RWPE2 (cell line): ENCODE results near the gene PXMP4.

Source experiments
- ATAC-seq: fragments of 200-7000 bp; cut with Tn5 transposase; 3 replicates; pipeline ENCODE4 v1.9.1; 2021; ENCODE audit warnings: low read depth
- DNase-seq: peaks from one replicate; pipeline ENCODE4 v3.0.0-alpha.2; 2020; ENCODE audit warnings: low spot score
- H3K27ac ChIP-seq: fragments of 450-650 bp; 2 replicates; pipeline ENCODE4 v1.5.1; 2017; ENCODE audit warnings: mild to moderate bottlenecking; ENCODE audit not compliant: poor library complexity, severe bottlenecking
- H3K27me3 ChIP-seq: fragments of 250-450 bp; sonication (Bioruptor Pico); 2 replicates; pipeline ENCODE4 v1.5.1; 2021; ENCODE audit warnings: mild to moderate bottlenecking, moderate library complexity; ENCODE audit not compliant: insufficient read depth, poor library complexity, severe bottlenecking
- H3K36me3 ChIP-seq: fragments of 250-450 bp; sonication (Bioruptor Pico); 2 replicates; pipeline ENCODE4 v1.5.1; 2020; ENCODE audit warnings: low read depth, mild to moderate bottlenecking, moderate library complexity
- H3K4me1 ChIP-seq: fragments of 250-450 bp; sonication (Bioruptor Pico); 2 replicates; pipeline ENCODE4 v1.5.1; 2021; ENCODE audit warnings: mild to moderate bottlenecking, moderate library complexity; ENCODE audit not compliant: insufficient read depth, poor library complexity, severe bottlenecking
- H3K4me3 ChIP-seq: fragments of 250-450 bp; sonication (Bioruptor Pico); 2 replicates; pipeline ENCODE4 v1.5.1; 2021; ENCODE audit warnings: mild to moderate bottlenecking, moderate library complexity; ENCODE audit not compliant: severe bottlenecking
- H3K9me3 ChIP-seq: fragments of 250-450 bp; sonication (Bioruptor Pico); 2 replicates; pipeline ENCODE4 v1.5.1; 2021; ENCODE audit warnings: mild to moderate bottlenecking, moderate library complexity; ENCODE audit not compliant: severe bottlenecking
- TF ChIP-seq, protein P1 (sequence below): fragments of 450-650 bp; IDR thresholded peaks from one replicate; pipeline ENCODE4 v1.5.1; 2017; ENCODE audit warnings: mild to moderate bottlenecking, moderate library complexity; ENCODE audit not compliant: poor library complexity, severe bottlenecking

The PXMP4 gene

DNA sequence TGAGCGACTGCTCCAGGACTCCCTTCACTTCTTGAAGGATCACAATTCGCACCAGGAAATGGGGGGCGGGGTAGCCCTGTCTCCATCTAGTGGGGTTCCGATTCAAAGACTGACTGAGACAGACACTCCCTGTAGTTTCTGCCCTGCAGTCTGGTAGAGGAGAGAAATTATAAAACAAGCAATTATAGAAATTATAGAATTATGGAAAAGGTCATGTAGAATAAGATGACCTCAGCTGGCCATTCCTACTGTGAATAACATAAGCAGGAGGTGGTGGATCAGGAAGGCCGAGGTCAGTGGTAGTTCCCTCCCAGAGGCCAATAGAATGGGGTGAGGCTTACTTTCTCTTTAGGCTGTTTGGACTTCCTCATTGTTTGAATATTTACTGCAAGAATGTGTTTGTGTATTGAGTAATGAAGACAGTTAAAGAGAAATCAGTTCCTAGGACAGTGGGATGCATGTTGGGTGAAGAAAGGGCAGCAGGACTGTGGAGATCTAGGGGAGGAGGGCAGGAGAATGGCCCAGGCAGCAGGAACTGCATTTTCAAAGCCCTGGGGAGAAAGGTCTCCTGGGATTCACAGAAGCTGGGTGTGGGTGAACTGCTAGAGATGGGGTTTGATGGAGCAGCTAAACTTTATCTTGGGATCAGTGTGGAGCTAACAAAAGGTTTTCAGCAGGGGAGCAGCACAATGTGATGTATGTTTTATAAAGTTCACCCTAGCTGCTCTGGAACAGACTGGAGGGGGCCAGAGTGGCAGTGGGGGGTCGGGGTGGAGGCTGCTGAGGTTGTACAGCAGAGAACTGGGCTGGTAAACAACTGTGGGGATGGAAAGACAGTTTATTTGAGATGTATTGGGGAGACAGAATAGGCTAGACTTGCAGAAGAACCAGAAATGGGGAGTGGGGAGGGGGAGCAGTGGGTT, 13.8 kb upstream of the PXMP4 start:
- ATAC-seq (peak; percentile 72), DNase-seq (no peak)
- H3K4me3 ChIP-seq = no peak overlapping the region
- TF ChIP-seq, protein P1, sequence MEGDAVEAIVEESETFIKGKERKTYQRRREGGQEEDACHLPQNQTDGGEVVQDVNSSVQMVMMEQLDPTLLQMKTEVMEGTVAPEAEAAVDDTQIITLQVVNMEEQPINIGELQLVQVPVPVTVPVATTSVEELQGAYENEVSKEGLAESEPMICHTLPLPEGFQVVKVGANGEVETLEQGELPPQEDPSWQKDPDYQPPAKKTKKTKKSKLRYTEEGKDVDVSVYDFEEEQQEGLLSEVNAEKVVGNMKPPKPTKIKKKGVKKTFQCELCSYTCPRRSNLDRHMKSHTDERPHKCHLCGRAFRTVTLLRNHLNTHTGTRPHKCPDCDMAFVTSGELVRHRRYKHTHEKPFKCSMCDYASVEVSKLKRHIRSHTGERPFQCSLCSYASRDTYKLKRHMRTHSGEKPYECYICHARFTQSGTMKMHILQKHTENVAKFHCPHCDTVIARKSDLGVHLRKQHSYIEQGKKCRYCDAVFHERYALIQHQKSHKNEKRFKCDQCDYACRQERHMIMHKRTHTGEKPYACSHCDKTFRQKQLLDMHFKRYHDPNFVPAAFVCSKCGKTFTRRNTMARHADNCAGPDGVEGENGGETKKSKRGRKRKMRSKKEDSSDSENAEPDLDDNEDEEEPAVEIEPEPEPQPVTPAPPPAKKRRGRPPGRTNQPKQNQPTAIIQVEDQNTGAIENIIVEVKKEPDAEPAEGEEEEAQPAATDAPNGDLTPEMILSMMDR = no peak
- no peaks in the 10 kb centered on the region for H3K36me3 ChIP-seq
- H3K9me3 ChIP-seq = peaks cover 17% of the 10 kb centered on the region
- H3K4me1 ChIP-seq = peaks cover 12% of the 10 kb centered on the region
- peak overlapping the region; percentile 61 for H3K27ac ChIP-seq
- H3K27me3 ChIP-seq = no peaks in the 10 kb centered on the region

GRCh38 chr20:33732166-33732970, 12.3 kb upstream of the PXMP4 start:
- H3K27me3 ChIP-seq = no peaks in the 10 kb centered on the region
- TF ChIP-seq, protein P1 = peak; percentile 6
- H3K9me3 ChIP-seq = peaks cover 13% of the 10 kb centered on the region
- peak overlapping the region; percentile 61 for H3K27ac ChIP-seq
- no peaks in the 10 kb centered on the region for H3K36me3 ChIP-seq
- DNase-seq = peak; percentile 94
- peak; percentile 56 for ATAC-seq
- peaks cover 12% of the 10 kb centered on the region for H3K4me1 ChIP-seq
- H3K4me3 ChIP-seq = peak overlapping the region; percentile 41

DNA sequence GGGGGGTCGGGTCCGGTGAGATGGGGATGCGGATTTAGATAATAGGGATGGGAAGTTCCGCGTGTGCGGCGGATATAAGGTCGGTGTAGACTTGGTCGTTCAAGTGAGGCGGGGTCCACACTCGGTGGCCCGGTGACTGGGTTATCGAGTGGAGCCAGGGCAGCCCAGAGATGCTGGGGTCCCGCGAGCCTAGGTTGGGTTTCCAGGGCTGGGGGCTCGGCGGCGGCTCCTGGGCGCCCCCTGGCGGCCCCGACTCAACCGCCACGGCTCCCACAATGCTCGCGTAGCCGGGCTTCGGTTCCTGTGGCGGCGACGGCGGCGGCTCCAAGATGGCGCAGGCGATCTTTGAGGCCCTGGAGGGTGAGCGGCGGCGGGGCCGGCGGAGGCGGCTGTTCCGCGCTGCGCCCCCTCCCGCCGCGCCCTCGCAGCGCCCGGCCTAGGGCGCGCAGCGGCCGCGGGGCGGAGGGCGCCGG, 11.6 kb upstream of the PXMP4 start, which contains the start of gene ZNF341:
Gene ZNF341 (plus strand): TSS at position 304 of the 473 bp plus-strand sequence. CDS start 26 bp downstream, at position 330.
- ATAC-seq = peak; percentile 63
- Histone ChIP-seq H3K27ac (peak within 1 kb of the TSS; percentile 61), H3K4me1 (peaks cover 12% of the 10 kb centered on the region), H3K4me3 (peak within 1 kb of the TSS; percentile 41), H3K36me3 (no peaks in the 10 kb centered on the region), H3K27me3 (no peaks in the 10 kb centered on the region), H3K9me3 (peaks cover 6% of the 10 kb centered on the region)
- DNase-seq = peak; percentile 95
- TF ChIP-seq, protein P1 = peak; percentile 100

DNA sequence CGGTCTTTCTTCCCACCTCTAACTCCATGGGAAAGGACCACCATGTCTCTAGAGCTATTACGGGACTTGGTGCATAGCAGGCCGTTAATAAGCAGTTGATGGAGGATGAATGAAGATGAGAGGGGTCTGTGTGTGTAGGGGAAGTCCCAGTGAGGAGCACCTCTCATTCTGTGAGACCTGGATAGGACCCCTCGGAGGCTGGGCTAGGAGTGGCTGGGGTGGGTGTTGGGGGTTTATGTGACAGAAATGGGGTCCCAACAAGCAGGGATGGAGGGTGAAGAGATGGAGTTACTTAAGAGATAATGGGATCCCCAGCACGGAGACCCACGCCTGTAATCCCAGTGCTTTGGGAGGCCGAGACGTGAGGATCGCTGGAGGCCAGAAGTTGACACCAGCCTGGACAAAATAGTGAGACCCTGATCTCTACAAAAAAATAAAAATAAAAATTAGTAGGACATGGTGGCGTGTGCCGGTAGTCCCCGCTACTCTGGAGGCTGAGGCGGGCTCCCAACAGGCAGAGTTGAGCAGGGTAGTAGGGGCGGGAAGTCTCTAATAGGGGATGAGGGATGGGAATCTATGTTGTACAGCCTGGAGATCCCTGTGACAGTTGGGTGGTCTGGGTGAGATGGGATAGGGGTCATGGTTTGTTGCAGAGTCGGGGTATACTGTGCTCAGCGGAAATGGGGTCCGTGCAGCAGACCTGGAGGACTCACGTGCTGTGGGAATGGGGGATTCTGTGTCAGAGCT, 11.0 kb upstream of the PXMP4 start:
- peak overlapping the region; percentile 41 for H3K4me3 ChIP-seq
- no peaks in the 10 kb centered on the region for H3K36me3 ChIP-seq
- H3K27me3 ChIP-seq = no peaks in the 10 kb centered on the region
- ATAC-seq (no peak), DNase-seq (no peak)
- peak overlapping the region; percentile 61 for H3K27ac ChIP-seq
- H3K9me3 ChIP-seq = peaks cover under 1% of the 10 kb centered on the region
- H3K4me1 ChIP-seq = peaks cover 12% of the 10 kb centered on the region
- TF ChIP-seq, protein P1 = no peak
